GM13976 (cell line): Measurements from ENCODE around the gene THBS2.

ENCODE experiments used
- DNase-seq: peaks from one replicate; pipeline ENCODE4 v3.0.0; 2012; ENCODE audit warnings: low spot score
- CTCF ChIP-seq: IDR thresholded peaks from 2 replicates; pipeline ENCODE4 v1.5.1; 2012; ENCODE audit warnings: borderline replicate concordance, mild to moderate bottlenecking; ENCODE audit not compliant: insufficient read depth; ENCODE audit errors: extremely low read depth, missing control alignments, control extremely low read depth
- in situ Hi-C: fragments of 300-500 bp; cut with MboI; formaldehyde crosslinking; loops from one replicate; pipeline ENCODE4 v1.12.0; 2022; ENCODE audit warnings: low sequenced_read_pairs, mixed read lengths, inconsistent platforms; ENCODE audit not compliant: unreplicated experiment

Gene THBS2

GRCh38 chr6:169256518-169256917 lies 2.9 kb upstream of the THBS2 start:
- in situ Hi-C loops: no loop called here
- DNase-seq: no peak
- no peak for TF ChIP-seq CTCF

GRCh38 chr6:169256061-169256460 lies 2.4 kb upstream of the THBS2 start:
- no peak for DNase-seq
- no peak for TF ChIP-seq CTCF
- in situ Hi-C loops: no loop called here

GRCh38 chr6:169255643-169256042 lies 2.0 kb upstream of the THBS2 start:
- no peak for TF ChIP-seq CTCF
- in situ Hi-C loops: no loop called here
- DNase-seq: no peak

- in situ Hi-C loops: no loop called here
- TF ChIP-seq CTCF: no peak
- no peak for DNase-seq
Measured at GRCh38 chr6:169254456-169255316, 1.0 kb upstream of the THBS2 start.

GRCh38 chr6:169252505-169253189 lies 999 bp downstream of the THBS2 start:
- no peak for DNase-seq
- no peak for TF ChIP-seq CTCF
- in situ Hi-C loops: no loop called here

GRCh38 chr6:169251822-169252504 lies 1.7 kb downstream of the THBS2 start:
- in situ Hi-C loops: no loop called here
- DNase-seq: no peak
- no peak for TF ChIP-seq CTCF
